Retinal pigment epithelial cell (primary cell): ENCODE measurements around the gene SORCS2.

Experiments used
- DNase-seq: peaks from one replicate; pipeline ENCODE4 v3.0.0-alpha.2; 2010; ENCODE audit warnings: low read depth
- H3K4me3 ChIP-seq: 2 replicates; pipeline ENCODE4 v1.5.1; 2011; ENCODE audit warnings: mild to moderate bottlenecking, low read length, control low read depth, moderate library complexity
- CTCF ChIP-seq: conservative IDR thresholded peaks from 2 replicates; pipeline ENCODE4 v1.5.1; 2011; ENCODE audit warnings: low read depth, low read length, control low read depth, inconsistent platforms

The SORCS2 gene

DNA sequence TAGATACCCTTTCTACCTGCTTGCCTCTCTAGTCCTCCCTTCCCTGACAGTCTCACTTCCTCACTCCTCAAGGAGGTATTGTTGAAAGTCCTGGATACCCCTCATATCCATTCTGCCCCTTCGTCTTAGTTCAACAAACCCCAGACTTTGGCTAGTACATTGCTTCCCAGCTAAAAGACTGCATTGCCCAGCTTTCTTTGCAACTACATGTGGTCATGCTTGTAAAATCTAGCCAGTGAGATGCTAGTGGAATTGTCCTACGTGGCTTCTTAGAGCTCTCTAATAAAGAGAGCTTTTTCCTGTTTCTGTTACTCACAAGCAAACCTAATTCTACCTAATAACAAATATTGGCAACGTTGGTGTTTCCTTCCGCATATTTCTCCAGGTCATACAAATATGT, 480.3 kb downstream of the SORCS2 start:
- no peak for TF ChIP-seq CTCF
- no peak for DNase-seq
- no peak overlapping the region for H3K4me3 ChIP-seq

GRCh38 chr4:7673121-7673520, 480.8 kb downstream of the SORCS2 start:
- TF ChIP-seq CTCF = no peak
- DNase-seq = no peak
- no peak overlapping the region for H3K4me3 ChIP-seq

- H3K4me3 ChIP-seq = no peak overlapping the region
- no peak for DNase-seq
- TF ChIP-seq CTCF = no peak
These were observed 482.4 kb downstream of the SORCS2 start for GRCh38 chr4:7674706-7675105.

- H3K4me3 ChIP-seq = no peak overlapping the region
- DNase-seq = no peak
- no peak for TF ChIP-seq CTCF
These were observed 482.8 kb downstream of the SORCS2 start for GRCh38 chr4:7675136-7675535.

DNA sequence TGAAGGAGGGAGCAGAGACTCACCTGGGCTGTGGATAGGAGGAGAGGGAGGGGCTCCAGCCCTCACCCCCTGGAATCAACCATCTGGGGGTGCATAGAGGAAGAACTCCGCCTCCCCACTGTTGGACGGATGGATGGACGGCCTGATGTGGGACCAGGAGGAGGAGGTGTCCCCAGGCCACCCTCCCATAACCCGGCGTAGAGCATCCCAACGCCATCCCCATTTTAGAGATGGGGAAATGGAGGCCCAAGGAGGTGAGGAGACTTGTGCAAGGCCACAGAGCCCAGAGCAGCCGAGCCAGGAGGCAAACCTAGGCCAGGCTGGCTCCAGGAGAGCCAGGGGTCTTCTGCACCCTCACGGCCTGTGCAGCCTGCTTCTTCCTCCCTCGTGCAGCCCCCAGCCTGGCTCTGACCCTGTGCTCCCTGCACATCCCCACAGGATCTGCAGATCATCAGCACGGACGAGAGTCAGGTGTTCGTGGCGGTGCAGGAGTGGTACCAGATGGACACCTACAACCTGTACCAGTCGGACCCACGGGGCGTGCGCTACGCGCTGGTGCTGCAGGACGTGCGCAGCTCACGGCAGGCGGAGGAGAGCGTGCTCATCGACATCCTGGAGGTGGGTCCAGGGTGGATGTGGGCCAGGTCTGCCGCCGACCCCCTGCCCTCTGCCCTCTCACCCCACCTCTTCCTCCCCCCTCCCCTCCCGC, 483.4 kb downstream of the SORCS2 start:
- no peak for TF ChIP-seq CTCF
- no peak for DNase-seq
- no peak overlapping the region for H3K4me3 ChIP-seq

DNA sequence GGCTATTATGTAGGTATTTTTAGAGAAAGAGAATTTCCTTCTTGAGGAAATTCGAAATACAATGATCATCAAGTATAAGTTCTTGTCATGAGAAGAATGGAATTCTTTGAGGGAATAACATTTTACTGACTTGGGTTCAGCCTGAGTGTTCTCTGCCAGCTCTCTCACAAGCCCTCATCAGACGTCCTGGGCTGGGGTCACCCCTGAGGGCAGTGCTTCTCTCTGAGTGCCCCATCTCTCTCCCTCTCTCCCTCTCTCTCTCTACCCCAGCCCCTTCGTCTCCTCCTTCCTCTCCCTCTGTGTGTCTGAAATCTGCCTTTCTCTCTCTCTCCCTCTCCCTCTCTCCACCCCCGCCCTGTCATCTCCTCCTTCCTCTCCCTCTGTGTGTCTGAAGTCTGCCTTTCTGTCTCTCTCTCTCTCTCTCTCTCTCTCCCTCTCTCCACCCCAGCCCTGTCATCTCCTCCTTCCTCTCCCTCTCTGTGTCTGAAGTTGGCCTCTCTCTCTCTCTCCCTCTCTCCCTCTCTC, 484.1 kb downstream of the SORCS2 start:
- DNase-seq = no peak
- H3K4me3 ChIP-seq = no peak overlapping the region
- TF ChIP-seq CTCF = no peak

DNA sequence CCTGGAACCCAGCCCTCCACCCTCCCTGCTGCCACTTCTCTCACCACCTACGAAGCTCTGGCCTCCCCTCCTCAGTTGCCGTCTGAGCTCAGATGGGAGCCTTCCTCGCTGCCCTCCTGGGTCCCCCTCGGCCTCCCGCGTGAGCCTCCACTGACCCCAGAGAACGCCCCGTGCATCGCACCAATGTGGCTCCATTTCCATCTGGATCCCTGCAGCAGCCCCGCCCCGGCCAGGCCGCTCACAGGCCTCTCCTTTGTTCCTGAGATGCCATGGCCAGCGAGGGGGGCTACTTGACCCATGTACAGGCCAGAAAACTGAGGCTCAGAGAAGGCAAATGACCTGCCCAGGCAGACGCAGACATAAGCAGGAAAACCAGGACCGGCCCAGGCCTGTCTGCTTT, 484.7 kb downstream of the SORCS2 start:
- DNase-seq = no peak
- H3K4me3 ChIP-seq = no peak overlapping the region
- no peak for TF ChIP-seq CTCF
